ENCODE results near the gene CHP1. TPM values are rescaled to one million over a fixed set of nuclear protein-coding genes. Genes with fewer than 3 reads are reported as not detected.
A peak's percentile ranks its signal among the peaks of the same experiment; 100 is the strongest.
"Not testable (repeated sequence)": the region's sequence is repeated elsewhere in the genome, so short reads cannot be mapped to it uniquely, and the experiment has no call there.

The CHP1 gene
- total RNA-seq, 6 experiments from 2014 or later: 137 to 270 (median 205) TPM

DNA sequence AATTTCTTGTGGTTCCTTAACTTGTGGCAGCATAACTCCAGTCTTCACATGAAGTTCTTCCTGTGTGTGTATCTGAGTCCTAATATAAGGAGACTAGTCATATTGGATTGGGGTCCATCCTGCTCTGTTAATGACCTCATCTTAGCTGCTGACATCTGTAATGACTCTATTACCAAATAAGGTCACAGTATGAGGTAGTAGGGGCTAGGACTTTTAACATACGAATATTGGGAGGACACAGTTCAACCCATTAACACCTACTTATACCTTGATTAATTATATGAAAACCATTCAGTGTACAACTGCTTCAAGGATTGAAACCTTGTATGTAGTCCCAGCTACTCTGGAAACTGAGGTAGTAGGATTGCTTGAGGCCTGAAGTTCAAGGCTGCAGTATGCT, 57.4 kb downstream of the CHP1 start:
- WGBS (ENCODE audit: insufficient coverage, low coverage, low lambda C conversion rate, missing lambda C conversion rate): 80% methylated on average over 1 of the region's 1 CpG
- intact Hi-C loops (cut with DNase I): no loop called here
- H3K27ac ChIP-seq: no peak overlapping the region
- peaks cover 3 to 48% (median 22%) of the 10 kb centered on the region in 4 donors for H3K36me3 ChIP-seq
- ATAC-seq (no peak), DNase-seq (no peak)
- peaks cover 0 to 17% (median 4%) of the 10 kb centered on the region in 4 donors for H3K4me1 ChIP-seq
- no peak overlapping the region for H3K4me3 ChIP-seq
- H3K27me3 ChIP-seq: no peaks in the 10 kb centered on the region
- H3K9me3 ChIP-seq: no peaks in the 10 kb centered on the region
- TF ChIP-seq POLR2A (IDR thresholded peaks at IDR 0.05) (no peak), CTCF (IDR thresholded peaks at IDR 0.05) (no peak)

DNA sequence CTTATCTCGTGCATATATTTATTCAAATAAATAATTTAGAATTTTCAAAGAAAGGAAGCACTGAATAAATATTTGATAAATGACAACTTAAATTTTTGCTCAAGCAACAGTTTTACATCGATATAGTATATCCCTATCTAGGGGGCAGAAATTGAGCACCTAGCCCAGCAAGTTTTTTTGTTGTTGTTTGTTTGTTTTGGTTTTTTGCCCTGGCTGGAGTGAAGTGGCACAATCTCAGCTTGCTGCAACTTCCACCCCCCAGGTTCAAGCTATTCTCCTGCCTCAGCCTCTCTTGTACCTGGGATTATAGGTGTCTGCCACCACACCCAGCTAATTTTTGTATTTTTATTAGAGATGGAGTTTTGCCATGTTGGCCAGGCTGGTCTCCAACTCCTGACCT, 58.9 kb downstream of the CHP1 start:
- Histone ChIP-seq H3K36me3 (peaks cover 3 to 51% (median 22%) of the 10 kb centered on the region in 4 donors), H3K27ac (no peak overlapping the region), H3K27me3 (no peaks in the 10 kb centered on the region), H3K4me1 (peaks cover 0 to 17% (median 4%) of the 10 kb centered on the region in 4 donors), H3K9me3 (no peaks in the 10 kb centered on the region), H3K4me3 (no peak overlapping the region)
- peak; percentile 36 to 67 (median 55) for ATAC-seq
- DNase-seq: no peak
- TF ChIP-seq CTCF (IDR thresholded peaks at IDR 0.05) (no peak), POLR2A (IDR thresholded peaks at IDR 0.05) (no peak)
- intact Hi-C loops (cut with DNase I): no loop called here
- 43% methylated on average over 2 of the region's 2 CpGs for WGBS (ENCODE audit: insufficient coverage, low coverage, low lambda C conversion rate, missing lambda C conversion rate)

DNA sequence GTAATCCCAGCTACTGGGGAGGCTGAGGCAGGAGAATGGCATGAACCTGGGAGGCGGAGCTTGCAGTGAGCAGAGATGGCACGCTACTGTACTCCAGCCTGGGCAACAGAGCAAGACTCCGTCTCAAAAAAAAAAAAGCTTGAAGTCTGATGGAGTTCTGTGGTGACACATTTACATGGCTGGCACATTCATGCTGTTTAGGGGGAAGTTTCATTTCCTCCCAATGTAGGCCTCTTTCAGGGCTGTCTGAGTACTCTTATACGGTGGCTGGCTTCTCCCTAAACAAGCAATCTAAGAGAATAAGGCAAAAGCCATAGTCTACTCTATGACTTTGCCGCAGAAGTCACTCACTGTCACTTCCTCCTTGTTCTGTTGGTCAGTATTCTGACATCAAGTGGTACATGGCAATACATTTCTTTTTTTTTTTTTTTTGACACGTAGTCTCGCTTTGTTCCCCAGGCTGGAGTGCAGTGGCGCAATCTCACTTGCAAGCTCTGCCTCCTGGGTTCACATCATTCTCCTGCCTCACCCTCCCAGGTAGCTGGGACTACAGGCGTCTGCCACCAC, 60.1 kb downstream of the CHP1 start:
- Histone ChIP-seq H3K4me1 (peaks cover 0 to 17% (median 0%) of the 10 kb centered on the region in 4 donors), H3K27ac (no peak overlapping the region), H3K27me3 (no peaks in the 10 kb centered on the region), H3K9me3 (no peaks in the 10 kb centered on the region), H3K36me3 (peaks cover 3 to 44% (median 20%) of the 10 kb centered on the region in 4 donors), H3K4me3 (no peak overlapping the region)
- no peak for TF ChIP-seq CTCF (IDR thresholded peaks at IDR 0.05)
- TF ChIP-seq POLR2A (IDR thresholded peaks at IDR 0.05): no peak
- ATAC-seq (peak; percentile 27 to 66 (median 52)), DNase-seq (no peak)
- 64% methylated on average over 9 of the region's 9 CpGs for WGBS (ENCODE audit: insufficient coverage, low coverage, low lambda C conversion rate, missing lambda C conversion rate)
- intact Hi-C loops (cut with DNase I): no loop called here

DNA sequence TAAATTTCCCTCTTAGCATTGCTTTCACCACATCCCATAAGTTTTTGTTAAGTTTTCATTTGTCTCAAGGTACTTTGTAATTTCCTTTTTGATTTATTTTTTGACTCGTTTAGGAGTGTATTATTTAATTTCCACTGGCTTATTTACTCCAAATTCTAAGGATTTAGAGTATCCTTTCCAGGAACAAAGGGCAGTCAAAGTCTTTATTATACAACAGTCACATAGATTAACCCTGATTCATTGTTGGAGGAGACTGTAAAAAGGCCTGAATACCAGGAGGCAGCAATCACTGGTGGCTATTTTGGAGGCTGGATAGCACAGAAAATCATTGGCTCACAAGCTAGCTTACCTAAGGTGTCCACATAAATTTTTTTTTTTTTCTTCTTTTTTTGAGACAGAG, 61.5 kb downstream of the CHP1 start:
- no peak overlapping the region for H3K27ac ChIP-seq
- H3K9me3 ChIP-seq: no peaks in the 10 kb centered on the region
- no peak overlapping the region for H3K4me3 ChIP-seq
- TF ChIP-seq CTCF (IDR thresholded peaks at IDR 0.05): no peak
- TF ChIP-seq POLR2A (IDR thresholded peaks at IDR 0.05): no peak
- intact Hi-C loops (cut with DNase I): no loop called here
- H3K4me1 ChIP-seq: peaks cover 0 to 17% (median 0%) of the 10 kb centered on the region in 4 donors
- no peaks in the 10 kb centered on the region for H3K27me3 ChIP-seq
- no peak for DNase-seq
- WGBS (ENCODE audit: insufficient coverage, low coverage, low lambda C conversion rate, missing lambda C conversion rate): 80% methylated on average over 1 of the region's 1 CpG
- no peak for ATAC-seq
- H3K36me3 ChIP-seq: peaks cover 3 to 30% (median 14%) of the 10 kb centered on the region in 4 donors

DNA sequence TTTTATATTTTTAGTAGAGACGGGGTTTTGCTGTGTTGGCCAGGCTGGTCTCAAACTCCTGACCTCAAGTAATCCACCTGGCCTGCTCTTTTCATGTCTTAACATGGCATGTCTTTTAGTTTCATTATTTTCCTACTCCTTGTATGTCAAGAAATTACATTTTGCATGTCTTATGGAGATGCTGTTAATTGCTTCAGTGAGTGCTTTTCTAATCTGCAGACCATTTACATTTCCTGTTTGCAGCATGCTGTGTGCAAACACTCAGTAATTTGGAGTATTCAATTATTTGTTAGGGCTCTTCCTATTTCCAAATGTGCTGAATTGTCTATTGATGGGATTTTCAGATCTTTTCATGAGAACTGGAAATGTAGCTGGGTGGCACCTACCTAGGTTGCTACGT, 70.1 kb downstream of the CHP1 start:
- H3K27me3 ChIP-seq; H3K27ac ChIP-seq; DNase-seq; H3K9me3 ChIP-seq; H3K4me3 ChIP-seq; ATAC-seq; intact Hi-C loops (cut with DNase I); H3K4me1 ChIP-seq: not testable (repeated sequence)
- peaks cover 0 to 26% (median 13%) of the 10 kb centered on the region in 4 donors for H3K36me3 ChIP-seq
- 94% methylated on average over 2 of the region's 2 CpGs for WGBS (ENCODE audit: insufficient coverage, low coverage, low lambda C conversion rate, missing lambda C conversion rate)
